ENCODE results near the gene AKAP13.
"Not testable (repeated sequence)": the region's sequence is repeated elsewhere in the genome, so short reads cannot be mapped to it uniquely, and the experiment has no call there.

The AKAP13 gene

DNA sequence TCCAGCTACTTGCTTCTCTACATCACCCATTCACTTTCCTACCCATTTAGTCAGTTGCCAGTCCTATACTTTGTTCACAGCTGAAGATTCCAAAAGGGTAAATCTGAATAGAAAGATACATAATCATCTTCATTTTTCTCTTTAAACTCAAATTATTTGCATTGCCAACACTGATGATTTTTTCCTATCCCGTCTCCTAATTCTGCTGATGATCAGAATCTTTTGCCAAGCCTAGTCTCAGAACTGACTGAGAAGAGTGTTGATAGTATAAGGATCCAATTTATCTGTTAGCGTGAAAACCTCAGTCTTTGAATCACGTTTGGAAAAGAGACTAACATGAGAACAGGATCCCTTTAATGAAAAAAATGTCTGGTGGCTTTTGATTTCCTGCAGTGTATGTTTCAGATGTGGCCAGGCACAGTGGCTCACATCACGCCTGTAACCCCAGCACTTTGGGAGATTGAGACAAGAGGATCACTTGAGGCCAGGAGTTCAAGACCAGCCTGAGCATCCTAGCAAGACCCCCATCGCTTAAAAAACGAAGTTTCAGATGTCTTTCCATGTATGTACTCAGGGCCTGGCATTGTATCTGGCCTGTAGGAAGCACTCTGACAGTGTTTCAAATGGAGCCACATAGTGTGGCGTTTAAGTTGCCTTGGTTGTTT lies 244.9 kb downstream of the AKAP13 start:
- no peak for DNase-seq (ENCODE audit: low read depth)

DNA sequence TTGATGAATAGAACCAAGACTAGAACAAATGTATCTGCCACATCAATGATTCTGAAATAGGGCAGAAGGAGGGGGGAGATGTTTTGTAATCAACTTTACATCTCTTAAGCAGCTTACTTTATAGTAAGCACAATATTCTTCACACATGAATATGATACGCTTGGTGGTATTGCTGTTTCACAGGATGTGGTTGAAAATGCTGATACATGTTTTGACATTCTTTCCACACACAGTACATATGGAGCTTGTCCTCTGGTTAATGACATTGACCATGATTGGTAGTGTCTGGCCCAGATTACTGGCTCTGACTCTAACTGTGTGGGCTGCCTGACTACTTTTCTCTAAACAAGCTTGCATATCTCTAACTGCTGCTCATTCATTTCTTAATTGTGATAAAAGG lies 245.5 kb downstream of the AKAP13 start:
- DNase-seq (ENCODE audit: low read depth), result peak; percentile 81

DNA sequence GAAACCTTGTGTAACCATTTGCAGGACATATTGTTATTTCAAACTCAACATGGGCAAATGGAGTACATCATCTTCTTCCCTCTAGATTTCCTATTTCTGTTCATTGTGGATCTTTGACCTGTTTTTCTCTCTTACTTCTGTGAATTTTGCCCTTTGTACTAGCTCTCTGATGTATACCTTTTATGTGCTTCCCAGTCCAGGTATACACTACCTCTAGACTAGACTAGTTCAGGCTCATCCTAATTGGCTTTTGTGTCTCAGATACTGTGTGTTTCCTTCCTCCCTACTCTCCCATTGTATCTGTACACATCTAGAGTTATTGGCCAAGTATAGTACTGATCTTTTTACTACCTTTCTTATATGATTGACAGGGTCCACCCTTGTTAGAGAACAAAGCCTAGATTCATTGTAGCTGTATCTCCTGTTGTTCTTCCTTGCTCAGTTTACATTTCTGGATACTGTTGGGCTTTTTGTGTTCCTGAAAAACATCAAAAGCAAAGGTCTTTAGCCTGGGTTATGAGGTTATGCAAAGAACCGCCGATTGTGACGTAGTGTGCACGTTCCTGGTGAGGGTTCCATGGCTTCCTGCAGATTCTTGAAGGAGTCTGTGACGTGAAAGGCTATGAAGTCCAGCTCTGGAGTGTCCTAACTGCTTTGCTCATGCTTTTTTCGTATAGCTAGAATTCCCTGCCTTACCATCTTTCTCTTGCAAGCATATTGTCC lies 247.0 kb downstream of the AKAP13 start:
- DNase-seq (ENCODE audit: low read depth), result no peak

DNA sequence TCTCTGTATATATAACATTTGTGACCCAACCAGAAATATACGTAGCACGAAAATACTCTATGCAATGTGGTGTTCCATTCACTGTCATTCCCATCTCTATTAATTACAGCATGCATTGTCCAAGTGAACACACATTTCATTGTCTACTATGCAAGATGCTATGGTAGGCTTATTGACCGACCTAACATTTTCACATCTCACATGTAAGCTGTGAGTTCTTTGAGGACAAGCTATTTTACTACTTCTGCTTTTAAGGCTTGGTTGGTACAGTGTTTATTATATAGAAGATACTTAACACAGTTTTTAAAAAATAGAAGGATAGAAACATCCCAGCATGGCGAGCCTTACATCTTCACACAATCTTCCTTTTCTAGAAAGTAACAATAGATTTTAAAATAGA lies 249.9 kb downstream of the AKAP13 start:
- DNase-seq (ENCODE audit: low read depth), result no peak

DNA sequence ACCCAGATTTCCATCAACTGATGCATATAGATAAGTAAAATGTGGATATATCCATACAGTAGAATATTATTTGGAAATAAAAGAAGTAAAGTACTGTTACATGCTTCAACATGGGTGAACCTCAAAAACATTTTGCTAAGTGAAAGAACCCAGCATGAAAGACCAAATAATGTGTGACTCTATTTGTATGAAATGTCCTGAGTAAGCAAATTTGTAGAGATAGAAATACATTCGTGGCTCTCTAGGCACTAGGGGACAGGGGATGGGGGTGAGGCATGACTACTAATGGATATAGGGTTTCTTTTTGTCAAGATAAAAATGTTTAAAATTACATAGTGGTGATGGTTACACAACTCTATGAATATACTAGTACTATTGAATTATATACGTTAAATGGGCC lies 250.6 kb downstream of the AKAP13 start:
- no peak for DNase-seq (ENCODE audit: low read depth)

DNA sequence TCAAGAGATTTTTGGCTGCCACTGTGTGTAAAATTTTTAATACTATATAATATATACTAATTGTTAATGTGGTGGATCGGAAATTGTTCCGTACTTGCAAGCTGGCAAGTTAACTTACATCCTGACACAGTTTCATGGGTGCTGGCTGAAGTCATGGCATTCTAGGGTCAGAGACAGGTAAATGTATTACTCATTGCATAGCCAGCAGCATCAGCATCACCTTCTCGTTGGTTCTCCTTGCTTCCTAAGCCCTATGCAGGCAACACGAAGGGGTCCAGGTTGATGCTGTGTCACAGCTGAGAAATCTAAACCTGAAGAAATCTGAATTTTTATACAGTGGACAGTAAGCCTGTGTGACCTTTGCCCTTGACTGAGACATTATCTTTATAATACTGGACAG lies 251.6 kb downstream of the AKAP13 start:
- DNase-seq (ENCODE audit: low read depth), result no peak

DNA sequence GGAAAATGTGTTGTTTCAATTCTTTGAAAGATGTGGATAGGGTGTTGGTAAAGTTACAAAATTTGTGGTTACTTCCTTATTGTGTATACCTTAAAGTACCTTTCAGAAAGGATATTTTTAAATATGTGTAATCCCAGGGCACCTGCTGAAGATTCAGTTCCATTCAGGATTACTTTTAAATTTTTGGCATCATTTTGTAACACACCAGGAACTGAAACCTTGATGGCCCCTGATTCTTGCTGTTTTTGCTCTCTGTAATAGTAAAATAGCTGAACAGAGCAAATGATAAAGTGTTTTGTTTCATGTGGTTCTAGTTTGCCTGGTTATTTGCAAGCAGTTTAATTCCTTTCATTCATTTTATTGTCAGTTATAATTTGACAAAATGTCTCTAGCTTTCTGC lies 253.5 kb downstream of the AKAP13 start:
- no peak for DNase-seq (ENCODE audit: low read depth)

DNA sequence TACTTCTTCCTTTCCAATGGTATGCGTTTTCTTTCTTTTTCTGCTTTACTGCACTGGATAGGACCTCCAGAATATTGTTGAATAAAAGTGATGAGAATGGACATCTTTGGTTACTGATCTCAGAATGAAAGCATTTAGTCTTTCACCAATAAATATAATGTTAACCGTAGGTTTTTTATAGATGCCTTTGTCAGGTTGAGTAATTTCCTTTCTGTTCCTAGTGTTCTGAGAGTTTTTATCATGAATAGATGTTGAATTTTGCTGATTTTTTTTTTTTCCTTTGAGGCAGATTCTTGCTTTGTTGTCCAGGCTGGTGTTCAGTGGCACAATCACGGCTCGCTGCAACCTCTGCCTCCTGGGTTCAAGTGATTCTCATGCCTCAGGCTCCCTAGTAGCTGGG lies 255.9 kb downstream of the AKAP13 start:
- DNase-seq (ENCODE audit: low read depth), result no peak

DNA sequence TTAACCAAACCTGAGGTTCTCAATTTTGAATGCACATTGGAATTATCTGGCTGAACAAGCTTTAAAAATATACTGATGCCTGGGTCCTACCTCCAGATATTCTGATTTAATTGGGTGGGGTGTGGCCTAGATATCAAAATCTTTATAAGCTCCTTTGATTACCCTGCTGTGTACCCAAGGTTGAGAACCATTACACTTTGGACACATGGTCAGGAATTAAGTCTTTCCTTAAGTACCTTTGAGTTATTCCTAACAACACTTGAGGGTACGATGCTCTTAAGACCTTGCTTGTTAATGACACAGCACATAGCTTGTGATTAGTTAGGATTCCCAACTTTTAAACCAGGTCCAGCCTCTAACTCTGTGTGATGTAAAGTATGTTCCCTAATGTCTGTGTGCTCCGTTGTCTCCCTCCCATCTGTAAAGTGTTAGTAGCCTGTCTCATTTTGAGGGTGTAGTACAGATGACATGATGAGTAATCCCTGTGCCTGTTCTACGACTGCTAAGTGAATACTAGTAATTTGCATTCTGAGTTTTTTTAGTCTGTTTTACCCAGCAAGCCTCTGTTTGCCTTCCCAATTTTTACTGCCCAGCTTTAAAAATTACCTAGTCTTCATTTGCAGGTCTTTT lies 259.5 kb downstream of the AKAP13 start:
- DNase-seq (ENCODE audit: low read depth), result peak; percentile 77

DNA sequence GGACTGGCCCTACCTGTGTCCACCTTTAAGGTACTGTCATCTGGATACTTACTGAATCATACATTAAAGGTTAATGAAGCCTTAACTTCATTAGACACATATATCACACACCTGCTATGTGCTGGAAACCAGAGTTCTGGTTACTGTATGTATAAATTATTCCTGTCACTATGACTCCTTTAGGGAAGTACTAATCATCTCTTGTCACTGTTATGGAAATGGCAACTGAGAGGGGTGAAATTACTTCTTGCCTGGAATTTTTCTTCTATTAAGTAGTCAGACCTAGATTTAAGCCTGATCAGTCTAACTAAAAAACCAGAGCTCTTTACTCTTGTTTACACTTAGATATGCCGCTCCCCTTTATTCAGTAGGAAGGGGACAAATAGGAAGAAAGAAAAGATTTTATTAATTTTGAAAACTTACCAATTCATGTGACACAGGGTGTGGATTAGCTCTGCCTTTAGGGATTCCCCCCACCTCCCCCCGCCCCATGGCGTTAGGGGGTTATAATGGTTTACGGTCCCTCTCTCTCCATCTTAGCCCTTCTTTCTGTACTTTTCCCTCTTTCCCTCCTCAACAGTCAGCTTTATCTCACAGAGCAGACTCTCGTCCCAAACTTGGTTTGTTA lies 261.8 kb downstream of the AKAP13 start:
- no peak for DNase-seq (ENCODE audit: low read depth)

DNA sequence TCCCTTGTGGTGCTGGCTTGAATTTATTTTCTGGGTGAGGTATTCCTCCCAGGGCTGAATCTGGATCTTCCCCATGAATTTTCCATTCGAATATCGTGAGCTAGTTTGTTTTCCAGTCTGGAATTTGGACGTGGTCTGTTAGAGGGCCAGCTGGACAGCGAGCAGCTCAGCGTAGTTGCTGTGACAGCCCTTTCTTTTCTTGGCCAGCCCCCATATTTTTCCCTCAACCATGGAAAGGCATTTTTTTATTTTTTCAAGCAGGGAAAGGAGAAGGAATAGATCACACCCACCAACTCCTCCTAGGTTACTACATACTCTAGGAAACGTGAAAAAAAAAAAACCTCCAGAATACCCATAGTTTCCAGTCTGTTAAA lies 262.3 kb downstream of the AKAP13 start:
- DNase-seq (ENCODE audit: low read depth), result peak; percentile 61

DNA sequence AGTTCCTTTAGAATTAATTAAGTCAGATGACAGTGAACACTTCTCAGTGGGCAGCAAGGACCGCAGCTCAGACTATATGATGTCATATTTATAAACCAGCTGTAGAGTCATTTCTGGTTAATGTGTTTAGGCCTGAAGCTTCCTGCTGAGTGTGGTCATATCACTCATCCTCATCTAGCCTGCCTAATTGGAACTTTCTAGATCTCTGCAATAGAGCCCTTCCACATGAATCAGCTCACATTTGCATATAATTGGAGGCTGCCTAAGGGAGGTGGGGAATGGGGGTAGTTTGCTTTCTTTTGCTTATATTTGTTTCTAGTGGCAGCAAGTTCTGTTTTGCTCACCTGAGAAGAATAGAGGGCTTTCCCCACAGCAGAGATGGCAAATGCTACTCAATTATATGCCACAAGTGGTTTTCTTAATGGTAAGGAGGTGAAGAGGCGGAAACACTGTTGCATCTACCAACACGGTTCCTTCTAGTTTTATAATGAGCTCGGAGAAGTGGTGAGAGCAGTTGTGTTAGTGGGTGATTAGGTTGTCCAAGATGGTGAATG lies 266.2 kb downstream of the AKAP13 start:
- no peak for DNase-seq (ENCODE audit: low read depth)

DNA sequence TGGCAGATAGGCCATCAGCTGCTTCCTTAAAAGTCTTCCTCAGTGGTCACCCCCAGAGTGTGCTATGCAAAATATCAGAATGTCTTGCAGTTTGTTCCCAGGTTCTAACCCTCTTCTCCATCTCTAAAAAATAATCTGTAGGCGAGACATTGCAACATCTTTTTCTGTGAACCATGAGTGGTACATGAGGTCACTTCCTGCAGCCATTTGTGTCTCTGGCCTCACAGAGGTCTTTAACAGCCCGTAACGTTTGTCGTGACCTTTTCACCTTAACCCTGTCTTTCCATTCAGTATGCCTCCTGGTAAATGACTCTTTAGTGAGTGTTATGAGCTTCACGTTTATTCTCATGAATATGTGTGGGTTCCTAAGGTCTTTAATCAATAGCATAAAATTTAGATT lies 269.0 kb downstream of the AKAP13 start:
- DNase-seq (ENCODE audit: low read depth), result peak; percentile 51

DNA sequence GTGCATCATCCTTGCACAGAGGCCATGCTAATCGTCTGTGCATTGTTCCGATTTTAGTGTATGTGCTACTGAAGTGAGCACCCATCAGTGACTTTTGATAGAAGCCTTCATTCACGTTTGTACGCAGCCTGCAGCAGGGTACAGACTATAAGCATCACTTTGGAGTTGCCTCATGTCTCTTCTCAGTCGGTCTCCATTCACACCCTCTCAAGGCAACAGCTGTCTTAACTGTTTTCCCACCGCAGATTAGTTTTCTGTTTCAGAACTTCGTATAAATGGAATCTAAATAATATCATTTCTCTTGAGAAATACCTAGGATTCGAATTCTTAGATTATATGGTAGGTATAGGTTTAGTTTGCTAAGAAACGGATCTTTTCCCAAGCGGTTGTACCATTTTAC lies 271.1 kb downstream of the AKAP13 start:
- DNase-seq (ENCODE audit: low read depth), result no peak

DNA sequence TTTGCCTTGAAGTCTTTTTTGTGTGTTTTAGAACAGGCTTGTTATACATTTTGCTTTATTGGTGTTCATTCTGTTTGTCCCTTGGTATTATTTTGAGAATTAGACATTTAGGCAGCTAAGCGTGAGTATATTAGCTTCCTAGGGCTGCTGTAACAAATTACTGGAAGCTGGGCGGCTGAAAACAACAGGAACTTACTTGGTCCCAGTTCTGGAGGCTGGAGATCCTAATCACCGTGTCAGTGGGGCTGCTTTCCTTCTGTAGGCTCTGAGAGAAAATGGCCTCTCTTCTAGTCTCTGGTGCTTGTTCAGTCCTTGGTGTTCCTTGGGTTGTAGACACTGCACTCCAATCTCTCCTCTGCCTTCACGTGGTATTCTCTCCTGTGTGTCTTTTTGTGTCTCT lies 272.1 kb downstream of the AKAP13 start:
- DNase-seq (ENCODE audit: low read depth), result no peak

DNA sequence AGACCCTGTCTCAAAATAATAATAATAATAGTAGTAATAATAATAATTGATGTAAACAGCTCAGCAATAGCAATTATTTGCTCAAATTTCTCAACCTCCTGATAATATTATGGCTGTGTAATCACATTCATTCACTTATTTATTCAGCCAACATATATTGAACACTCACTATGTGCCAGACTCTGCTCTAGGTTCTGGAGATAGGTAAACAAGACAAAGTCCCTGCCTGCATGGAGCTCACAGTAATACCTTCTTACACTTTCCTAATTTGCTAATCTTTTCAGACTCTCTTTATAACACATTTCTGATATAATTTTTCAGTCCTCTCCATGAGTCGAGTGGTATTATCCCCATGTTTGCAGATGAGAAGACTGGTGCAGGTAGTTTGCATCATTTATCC lies 276.7 kb downstream of the AKAP13 start:
- DNase-seq (ENCODE audit: low read depth), result no peak

DNA sequence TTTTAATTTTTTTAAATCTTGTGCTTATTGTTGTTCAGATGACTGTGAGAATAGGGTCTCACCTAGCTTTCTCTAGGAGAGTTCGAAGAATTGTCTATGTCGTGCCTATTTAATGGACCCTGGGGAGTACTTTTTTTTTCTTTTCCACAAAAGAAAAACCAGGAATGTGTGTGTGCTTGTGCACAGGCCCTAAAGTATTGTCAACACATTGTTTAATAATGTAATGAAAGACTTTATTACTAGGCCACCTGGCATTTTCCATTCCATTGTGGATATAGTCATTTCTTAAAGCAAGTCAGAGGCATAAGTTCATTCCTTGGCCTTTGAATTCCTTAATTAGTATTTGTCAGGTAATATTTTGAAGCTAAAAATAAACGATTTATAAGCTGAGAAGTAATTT lies 278.4 kb downstream of the AKAP13 start:
- DNase-seq (ENCODE audit: low read depth), result no peak

DNA sequence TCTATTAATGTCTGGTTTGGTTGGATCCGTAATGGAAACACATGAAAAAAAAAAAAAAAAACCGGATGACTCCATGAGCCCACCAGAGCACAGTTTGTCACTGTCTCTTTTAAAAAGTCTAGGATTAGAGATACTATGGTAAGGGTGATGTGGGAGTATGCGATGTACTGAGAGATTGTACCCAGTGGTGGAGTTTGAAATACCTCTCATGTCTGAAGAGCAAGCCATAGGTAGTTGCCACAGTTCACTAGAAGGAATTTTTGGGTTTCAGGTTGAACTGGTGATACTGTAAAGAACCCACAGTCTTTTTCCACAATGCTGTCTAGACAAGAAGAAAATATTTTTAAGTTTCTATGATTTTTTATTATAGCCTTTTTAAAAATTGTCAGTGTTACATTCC lies 281.5 kb downstream of the AKAP13 start:
- no peak for DNase-seq (ENCODE audit: low read depth)

DNA sequence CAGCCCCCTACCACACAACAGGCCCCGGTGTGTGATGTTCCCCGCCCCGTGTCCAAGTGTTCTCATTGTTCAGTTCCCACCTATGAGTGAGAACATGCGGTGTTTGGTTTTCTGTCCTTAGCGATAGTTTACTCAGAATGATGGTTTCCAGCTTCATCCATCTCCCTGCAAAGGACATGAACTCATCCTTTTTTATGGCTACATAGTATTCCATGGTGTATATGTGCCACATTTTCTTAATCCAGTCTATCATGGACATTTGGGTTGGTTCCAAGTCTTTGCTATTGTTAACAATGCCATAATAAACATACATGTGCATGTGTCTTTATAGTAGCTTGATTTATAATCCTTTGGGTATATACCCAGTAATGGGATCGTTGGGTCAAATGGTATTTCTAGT lies 285.3 kb downstream of the AKAP13 start:
- DNase-seq (ENCODE audit: low read depth), result not testable (repeated sequence)

DNA sequence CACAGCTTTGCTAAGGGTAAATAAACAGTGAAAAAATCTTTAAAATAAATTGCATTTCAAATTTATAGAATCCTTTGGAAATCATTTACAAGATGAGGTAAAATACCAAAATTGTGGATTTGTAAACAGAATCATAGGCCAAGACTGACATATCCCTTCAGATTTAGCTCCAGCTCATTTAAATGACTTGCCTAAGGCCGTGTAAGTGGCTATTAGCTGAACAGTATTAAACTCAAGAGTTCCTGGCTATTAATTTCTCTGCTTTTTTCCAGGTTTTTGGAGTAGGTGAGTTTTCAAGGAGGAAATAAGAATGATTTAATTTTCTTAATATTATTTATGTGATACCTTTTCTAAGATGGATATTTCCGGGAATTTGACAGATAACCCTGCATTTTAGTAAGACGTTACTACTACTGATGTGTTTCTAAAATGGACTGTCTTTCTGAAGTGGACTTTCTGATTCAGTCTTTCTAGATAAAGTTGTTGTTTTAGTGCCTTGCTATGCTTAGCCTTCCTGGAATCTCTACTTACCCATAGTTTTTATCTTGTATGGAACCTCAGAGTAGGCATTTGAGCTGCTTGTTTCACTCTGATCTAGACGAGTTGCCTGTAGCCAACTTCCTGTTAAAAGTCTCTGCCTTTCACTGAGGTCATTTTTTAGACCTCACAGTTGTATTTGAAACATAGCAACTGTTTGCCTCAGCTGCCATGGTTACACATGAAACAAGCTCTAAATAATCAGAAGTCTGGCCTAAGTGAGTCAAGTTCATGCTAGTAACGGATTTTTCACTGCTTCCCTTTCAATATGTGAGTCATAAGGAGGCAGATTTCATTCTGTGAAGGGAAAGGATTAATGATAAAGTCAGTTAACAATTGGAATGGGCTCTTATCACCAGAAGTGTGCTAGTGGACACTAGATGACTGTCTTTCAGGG lies 287.4 kb downstream of the AKAP13 start:
- DNase-seq (ENCODE audit: low read depth), result peak; percentile 96

DNA sequence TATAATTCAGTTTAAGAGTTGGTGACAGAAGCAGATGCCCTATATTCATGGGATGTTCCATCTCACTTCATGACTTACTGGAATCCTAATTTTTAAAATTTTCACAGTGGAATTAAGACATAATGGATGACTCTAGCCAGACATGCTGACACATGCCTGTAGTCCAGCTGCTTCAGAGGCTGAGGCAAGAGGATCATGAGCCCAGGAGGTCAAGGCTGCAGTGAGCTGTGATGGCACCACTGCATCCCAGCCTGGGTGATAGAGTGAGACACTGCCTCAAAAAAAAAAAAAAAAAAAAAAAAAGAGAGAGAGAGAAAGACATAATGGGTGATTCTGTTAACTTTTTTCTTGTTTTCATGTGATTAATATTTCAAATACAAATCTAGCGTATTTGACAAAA lies 290.8 kb downstream of the AKAP13 start:
- DNase-seq (ENCODE audit: low read depth), result no peak
